Heart left ventricle (tissue), 13 donors: Measurements from ENCODE around the gene ANKRD11.

ENCODE experiments used
- CTCF ChIP-seq, 12 donors: fragments of 200-600 bp; sonication (generic) in 4 of 12; IDR thresholded peaks; one replicate each; pipeline versions ENCODE4 v1.5.0 to v1.8.0; 2018 to 2022; ENCODE audit warnings: antibody characterized with exemption in 12 of 12, mild to moderate bottlenecking in 5 of 12
- POLR2A ChIP-seq, 2 donors: fragments of 450-650 bp; IDR thresholded peaks; one replicate each; pipeline ENCODE4 v1.6.1; 2017; ENCODE audit warnings: antibody characterized with exemption in 2 of 2, mild to moderate bottlenecking in 2 of 2, moderate library complexity in 2 of 2
- donor health status: ischemic (EF 13 %, LVEDD 7.1; RV severe dilation, severe dysfunction).
- donor health status: DM: no; HTN: yes; CAD: no.
- donor health status: DM: no; HTN: no; CAD: no.
- donor health status: ischemic (EF 25% LVEDD 6.9; RV normal size, moderate dysfunction).
- donor health status: ischemic (EF 25% LVEDD 5.7; RV mildly dilated, moderate dysfunction).
- donor health status: ischemic (EF 35%, LVEDD 5.7; RV mildly dilated, moderate dysfunction).
- donor health status: nonischemic (EF 11% LVEDD 7.7; RV severe dilation, severe dysfunction).
- donor health status: DM: yes; HTN: yes; CAD: no.
- donor health status: PGD.
- donor health status: ischemic (EF 29% LVEDD 5.4; RV normal size, mild dysfunction).
- donor health status: nonischemic (EF 23%, LVEDD 6.1; RV moderate dilation, normal function).

DNA sequence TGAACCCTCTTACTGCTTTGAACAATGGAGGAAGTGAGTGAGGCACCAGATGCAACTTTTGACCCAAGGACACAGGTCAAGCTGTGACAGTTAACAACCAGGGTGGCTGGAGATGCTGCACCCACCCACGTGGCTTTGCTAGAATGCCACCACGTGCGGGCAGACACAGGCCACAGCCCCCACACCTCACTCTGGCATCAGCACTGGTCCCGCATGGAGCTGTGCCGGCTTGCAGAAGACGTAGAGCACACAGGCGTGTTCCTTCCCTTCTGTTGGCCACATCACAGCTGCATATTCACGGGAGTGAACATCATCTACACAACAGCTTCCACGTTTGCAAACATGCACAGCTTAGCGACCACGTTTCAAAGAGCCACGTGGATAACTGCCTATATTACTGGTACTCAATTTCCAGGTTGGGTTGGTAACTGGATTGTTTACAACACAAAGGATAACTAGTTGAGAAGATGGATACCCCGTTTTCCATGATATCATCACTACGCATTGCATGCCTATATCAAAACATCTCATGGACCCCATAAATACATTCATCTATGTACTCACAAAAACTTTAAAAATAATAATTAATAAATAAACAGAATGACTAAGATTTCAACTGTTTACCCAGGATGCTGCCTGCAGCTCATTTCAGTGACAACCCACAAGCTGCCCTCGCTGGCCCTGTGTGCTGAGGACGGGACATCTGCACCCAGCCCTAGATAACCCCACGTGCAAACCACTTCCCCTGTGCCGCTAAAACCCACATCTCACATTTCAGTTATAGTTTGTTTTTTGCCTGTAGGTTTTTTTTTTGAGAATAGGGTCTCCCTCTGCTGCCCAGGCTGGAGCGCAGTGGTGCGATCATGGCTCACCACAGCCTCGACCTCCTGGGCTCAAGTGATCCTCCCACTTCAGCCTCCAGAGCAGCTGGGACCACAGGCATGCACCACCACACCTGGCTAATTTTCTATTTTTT lies 132.0 kb downstream of the ANKRD11 start:
- TF ChIP-seq CTCF (IDR thresholded peaks at IDR 0.05) (no peak), POLR2A (IDR thresholded peaks at IDR 0.05) (no peak)
